Peyer's patch (tissue), 4 donors: ENCODE measurements around the gene CAB39L.

Experiments used
- CTCF ChIP-seq, 6 experiments: fragments of 450-650 bp in 4 of 6; fragments of 200-600 bp in 2 of 6; sonication (generic) in 1 of 6; IDR thresholded peaks; one replicate each; pipeline ENCODE4 v1.5.1; 2017 to 2019; ENCODE audit warnings: antibody characterized with exemption in 6 of 6, mild to moderate bottlenecking in 3 of 6, moderate library complexity in 1 of 6
- POLR2A ChIP-seq, 2 donors: fragments of 450-650 bp; IDR thresholded peaks; one replicate each; pipeline ENCODE4 v1.5.1; 2017; ENCODE audit warnings: antibody characterized with exemption in 2 of 2, mild to moderate bottlenecking in 2 of 2, moderate library complexity in 2 of 2

GRCh38 chr13:49326222-49326917 is 117.5 kb downstream of the CAB39L start:
- TF ChIP-seq POLR2A (IDR thresholded peaks at IDR 0.05), result no peak
- TF ChIP-seq CTCF (IDR thresholded peaks at IDR 0.05), result no peak
